H9 (cell line): ENCODE measurements around the gene CEP97. TPM values are rescaled to one million over a fixed set of nuclear protein-coding genes. Genes with fewer than 3 reads are reported as not detected.
"Not testable (repeated sequence)": the region's sequence is repeated elsewhere in the genome, so short reads cannot be mapped to it uniquely, and the experiment has no call there.

Experiments
- DNase-seq: peaks from one replicate; pipeline ENCODE4 v3.0.0-alpha.2; 2017
- H2AFZ ChIP-seq: one replicate; pipeline ENCODE4 v1.6.1; 2013; ENCODE audit warnings: mild to moderate bottlenecking, low read length, control low read depth, moderate library complexity
- H2AK5ac ChIP-seq: 2 replicates; pipeline ENCODE4 v1.6.1; 2013; ENCODE audit warnings: low read length, control low read depth, mixed read lengths; ENCODE audit not compliant: insufficient read length
- H2BK120ac ChIP-seq: one replicate; pipeline ENCODE4 v1.6.1; 2013; ENCODE audit warnings: low read depth, mild to moderate bottlenecking, low read length, control low read depth, inconsistent platforms; ENCODE audit not compliant: poor library complexity, severe bottlenecking
- H2BK12ac ChIP-seq: 2 replicates; pipeline ENCODE4 v1.6.1; 2013; ENCODE audit warnings: low read length, control low read depth, mixed read lengths, low read depth; ENCODE audit not compliant: insufficient read length
- H2BK15ac ChIP-seq: 2 replicates; pipeline ENCODE4 v1.6.1; 2013; ENCODE audit warnings: low read depth, low read length, control low read depth
- H2BK20ac ChIP-seq: one replicate; pipeline ENCODE4 v1.6.1; 2013; ENCODE audit warnings: low read depth, mild to moderate bottlenecking, low read length, control low read depth, inconsistent platforms; ENCODE audit not compliant: poor library complexity, severe bottlenecking
- H2BK5ac ChIP-seq: 2 replicates; pipeline ENCODE4 v1.6.1; 2013; ENCODE audit warnings: low read length, control low read depth, mixed read lengths; ENCODE audit not compliant: insufficient read length
- H3K14ac ChIP-seq: 2 replicates; pipeline ENCODE4 v1.6.1; 2013; ENCODE audit warnings: low read length, control low read depth; ENCODE audit not compliant: insufficient read depth
- H3K18ac ChIP-seq: 2 replicates; pipeline ENCODE4 v1.6.1; 2013; ENCODE audit warnings: low read depth, mild to moderate bottlenecking, mixed read lengths, low read length, control low read depth; ENCODE audit not compliant: insufficient read length
- H3K23ac ChIP-seq: 2 replicates; pipeline ENCODE4 v1.6.1; 2013; ENCODE audit warnings: low read length, control low read depth, mixed read lengths, low read depth; ENCODE audit not compliant: insufficient read length
- H3K23me2 ChIP-seq: 2 replicates; pipeline ENCODE4 v1.6.1; 2013; ENCODE audit warnings: low read depth, mild to moderate bottlenecking, mixed read lengths, low read length, control low read depth; ENCODE audit not compliant: insufficient read length, poor library complexity, severe bottlenecking
- H3K27ac ChIP-seq: 2 replicates; pipeline ENCODE4 v1.5.1; 2013; ENCODE audit warnings: low read length, control low read depth, mixed read lengths, low read depth; ENCODE audit not compliant: insufficient read length
- H3K27me3 ChIP-seq: 2 replicates; pipeline ENCODE4 v1.6.1; 2013; ENCODE audit warnings: low read length, control low read depth, inconsistent platforms; ENCODE audit not compliant: insufficient read depth
- H3K4ac ChIP-seq: 2 replicates; pipeline ENCODE4 v1.6.1; 2013; ENCODE audit warnings: low read depth, mild to moderate bottlenecking, control low read depth, inconsistent platforms, low read length, moderate library complexity
- H3K4me1 ChIP-seq: 2 replicates; pipeline ENCODE4 v1.6.1; 2013; ENCODE audit warnings: low read length, control low read depth, inconsistent platforms; ENCODE audit not compliant: insufficient read depth
- H3K4me2 ChIP-seq: 2 replicates; pipeline ENCODE4 v1.6.1; 2013; ENCODE audit warnings: low read length, control low read depth, mixed read lengths; ENCODE audit not compliant: insufficient read length, insufficient read depth
- H3K56ac ChIP-seq: 2 replicates; pipeline ENCODE4 v1.6.1; 2013; ENCODE audit warnings: low read depth, mild to moderate bottlenecking, mixed read lengths, low read length, control low read depth; ENCODE audit not compliant: insufficient read length
- H3K79me1 ChIP-seq: 2 replicates; pipeline ENCODE4 v1.6.1; 2013; ENCODE audit warnings: low read depth, mild to moderate bottlenecking, moderate library complexity, low read length, control low read depth, inconsistent platforms; ENCODE audit not compliant: insufficient read depth, poor library complexity, severe bottlenecking
- H3K79me2 ChIP-seq: 2 replicates; pipeline ENCODE4 v1.6.1; 2013; ENCODE audit warnings: low read length, control low read depth, inconsistent platforms; ENCODE audit not compliant: insufficient read depth
- H3K9ac ChIP-seq: 2 replicates; pipeline ENCODE4 v1.6.1; 2013; ENCODE audit warnings: low read length, control low read depth, mixed read lengths; ENCODE audit not compliant: insufficient read length; ENCODE audit errors: extremely low read depth
- H3K9me3 ChIP-seq: one replicate; pipeline ENCODE4 v1.6.1; 2013; ENCODE audit warnings: low read depth, low read length, inconsistent platforms; ENCODE audit not compliant: control insufficient read depth
- H3T11ph ChIP-seq: one replicate; pipeline ENCODE4 v1.6.1; 2013; ENCODE audit warnings: mild to moderate bottlenecking, low read length, control low read depth, inconsistent platforms
- H4K20me1 ChIP-seq: one replicate; pipeline ENCODE4 v1.6.1; 2013; ENCODE audit not compliant: control insufficient read depth, insufficient read length, insufficient read depth
- H4K5ac ChIP-seq: 2 replicates; pipeline ENCODE4 v1.6.1; 2013; ENCODE audit warnings: low read depth, mild to moderate bottlenecking, mixed read lengths, low read length, control low read depth; ENCODE audit not compliant: insufficient read length
- H4K8ac ChIP-seq: replicated peaks from 2 replicates; pipeline ENCODE4 v1.6.1; 2013; ENCODE audit warnings: low read length, control low read depth, mixed read lengths, low read depth; ENCODE audit not compliant: insufficient read length
- H4K91ac ChIP-seq: 2 replicates; pipeline ENCODE4 v1.6.1; 2013; ENCODE audit warnings: low read depth, mild to moderate bottlenecking, moderate library complexity, mixed read lengths, low read length, control low read depth; ENCODE audit not compliant: insufficient read length
- H3K27ac Mint-ChIP-seq, 3 experiments: 2 replicates in 2 of 3; 3 replicates in 1 of 3; pipeline ENCODE4 v1.8.0; 2020 to 2021; ENCODE audit warnings: mixed read lengths in 3 of 3, mild to moderate bottlenecking in 1 of 3, moderate library complexity in 1 of 3
- H3K27me3 Mint-ChIP-seq: 2 replicates; pipeline ENCODE4 v1.8.0; 2021; ENCODE audit warnings: low read depth, mild to moderate bottlenecking, moderate library complexity, mixed read lengths
- H3K36me3 Mint-ChIP-seq, 3 experiments: 2 replicates in 2 of 3; 3 replicates in 1 of 3; pipeline ENCODE4 v1.8.0; 2020 to 2021; ENCODE audit warnings: low read depth in 3 of 3, mixed read lengths in 3 of 3; ENCODE audit not compliant: insufficient read depth in 1 of 3
- H3K4me1 Mint-ChIP-seq, 2 experiments: 2 replicates each; pipeline ENCODE4 v1.8.0; 2020; ENCODE audit warnings: mixed read lengths in 2 of 2
- H3K4me3 Mint-ChIP-seq, 2 experiments: 2 replicates in 1 of 2; 3 replicates in 1 of 2; pipeline ENCODE4 v1.8.0; 2020 to 2021; ENCODE audit warnings: mild to moderate bottlenecking in 2 of 2, mixed read lengths in 2 of 2, moderate library complexity in 1 of 2
- H3K9me3 Mint-ChIP-seq, 2 experiments: 2 replicates in 1 of 2; 3 replicates in 1 of 2; pipeline ENCODE4 v1.8.0; 2020; ENCODE audit warnings: mild to moderate bottlenecking in 2 of 2, mixed read lengths in 2 of 2, moderate library complexity in 1 of 2
- WGBS: extraction: QIAGEN DNeasy Blood & Tissue Kit; methylation state at CpG from one replicate; pipeline ENCODE4 v1.1.7; 2013; ENCODE audit warnings: missing lambda C conversion rate, low lambda C conversion rate, mixed read lengths; ENCODE audit not compliant: insufficient read length; ENCODE audit errors: extremely low coverage; 5-methylcytosine and 5-hydroxymethylcytosine counted together
- total RNA-seq: library from RNA; stranded (reverse); gene quantifications from 2 replicates; pipeline ENCODE4 v1.2.1, GENCODE V29; 2021
- TF ChIP-seq, protein P1 (sequence below): fragments of 200-600 bp; sonication (generic); conservative IDR thresholded peaks from 3 replicates; pipeline ENCODE4 v1.8.0; 2021; ENCODE audit warnings: antibody characterized with exemption, mild to moderate bottlenecking

The CEP97 gene
- total RNA-seq, 1 experiment from 2014 or later, result 13.9 TPM

DNA sequence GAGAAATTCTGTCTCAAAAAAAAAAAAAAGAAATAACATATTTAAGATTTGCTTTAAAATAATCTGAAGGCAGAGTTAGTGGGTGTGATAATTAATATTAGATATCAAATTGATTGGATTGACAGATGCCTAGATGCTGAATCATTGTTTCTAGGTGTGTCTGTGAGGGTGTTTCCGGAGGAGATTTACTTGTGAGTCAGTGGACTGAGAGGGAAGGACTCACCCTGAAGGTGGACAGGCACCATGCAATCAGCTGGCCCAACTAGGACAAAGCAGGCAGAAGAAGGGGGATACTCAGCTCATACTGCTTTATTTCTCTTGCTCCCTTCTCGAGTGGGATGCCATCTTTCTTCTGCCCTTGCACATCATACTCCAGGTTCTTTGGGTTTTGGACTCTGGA is 21.2 kb upstream of the CEP97 start:
- Histone ChIP-seq H3K18ac (no peak overlapping the region), H2AK5ac (no peak overlapping the region), H3K27ac (no peak overlapping the region), H3K14ac (no peak overlapping the region), H4K91ac (no peak overlapping the region), H3K79me2 (no peaks in the 10 kb centered on the region), H3K9me3 (no peaks in the 10 kb centered on the region), H3K27me3 (no peaks in the 10 kb centered on the region), H3K56ac (no peak overlapping the region), H2BK12ac (no peak overlapping the region), H3K23me2 (no peaks in the 10 kb centered on the region), H4K20me1 (no peaks in the 10 kb centered on the region), H4K5ac (no peak overlapping the region), H3T11ph (no peak overlapping the region), H3K9ac (no peak overlapping the region), H2AFZ (no peak overlapping the region), H2BK5ac (no peak overlapping the region), H4K8ac (no peak overlapping the region), H3K4me1 (no peaks in the 10 kb centered on the region), H2BK120ac (no peak overlapping the region), H2BK20ac (no peak overlapping the region), H3K4ac (no peak overlapping the region), H3K4me2 (no peak overlapping the region), H3K79me1 (no peaks in the 10 kb centered on the region), H2BK15ac (no peak overlapping the region), H3K23ac (no peak overlapping the region)
- H3K36me3 Mint-ChIP-seq, result peaks cover 0 to 13% (median 0%) of the 10 kb centered on the region in 3 experiments; a peak in 2 of 7 replicates
- peaks cover 30 to 34% of the 10 kb centered on the region in 2 experiments for H3K4me1 Mint-ChIP-seq
- no peak overlapping the region for H3K27ac Mint-ChIP-seq
- H3K4me3 Mint-ChIP-seq, result no peak overlapping the region
- H3K27me3 Mint-ChIP-seq, result no peaks in the 10 kb centered on the region
- no peaks in the 10 kb centered on the region; a peak in 2 of 5 replicates for H3K9me3 Mint-ChIP-seq
- TF ChIP-seq, protein P1, sequence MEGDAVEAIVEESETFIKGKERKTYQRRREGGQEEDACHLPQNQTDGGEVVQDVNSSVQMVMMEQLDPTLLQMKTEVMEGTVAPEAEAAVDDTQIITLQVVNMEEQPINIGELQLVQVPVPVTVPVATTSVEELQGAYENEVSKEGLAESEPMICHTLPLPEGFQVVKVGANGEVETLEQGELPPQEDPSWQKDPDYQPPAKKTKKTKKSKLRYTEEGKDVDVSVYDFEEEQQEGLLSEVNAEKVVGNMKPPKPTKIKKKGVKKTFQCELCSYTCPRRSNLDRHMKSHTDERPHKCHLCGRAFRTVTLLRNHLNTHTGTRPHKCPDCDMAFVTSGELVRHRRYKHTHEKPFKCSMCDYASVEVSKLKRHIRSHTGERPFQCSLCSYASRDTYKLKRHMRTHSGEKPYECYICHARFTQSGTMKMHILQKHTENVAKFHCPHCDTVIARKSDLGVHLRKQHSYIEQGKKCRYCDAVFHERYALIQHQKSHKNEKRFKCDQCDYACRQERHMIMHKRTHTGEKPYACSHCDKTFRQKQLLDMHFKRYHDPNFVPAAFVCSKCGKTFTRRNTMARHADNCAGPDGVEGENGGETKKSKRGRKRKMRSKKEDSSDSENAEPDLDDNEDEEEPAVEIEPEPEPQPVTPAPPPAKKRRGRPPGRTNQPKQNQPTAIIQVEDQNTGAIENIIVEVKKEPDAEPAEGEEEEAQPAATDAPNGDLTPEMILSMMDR, result no peak
- no peak for DNase-seq
- WGBS, result no CpG with 5 or more reads among the region's 2 CpGs

DNA sequence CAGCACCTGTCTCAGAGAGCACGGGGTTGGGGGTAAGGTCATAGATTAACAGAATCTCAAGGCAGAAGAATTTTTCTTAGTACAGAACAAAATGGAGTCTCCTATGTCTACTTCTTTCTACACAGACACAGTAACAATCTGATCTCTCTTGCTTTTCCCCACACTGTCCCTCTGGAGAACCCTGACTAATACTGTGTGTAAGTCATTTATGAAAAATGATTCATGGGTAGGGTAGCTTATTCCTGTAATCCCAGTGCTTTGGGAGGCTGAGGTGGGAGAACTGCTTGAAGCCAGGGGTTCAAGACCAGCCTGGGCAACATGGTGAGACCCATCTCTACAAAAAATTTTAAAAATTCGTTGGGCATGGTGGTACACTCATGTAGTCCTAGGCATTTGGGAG is 19.8 kb upstream of the CEP97 start:
- H3K27me3 Mint-ChIP-seq, H3K27ac Mint-ChIP-seq, H2BK12ac ChIP-seq, H2BK5ac ChIP-seq, DNase-seq, H3K27me3 ChIP-seq, H4K5ac ChIP-seq, H2AFZ ChIP-seq, H3K9me3 ChIP-seq, H4K8ac ChIP-seq, H4K91ac ChIP-seq, H3T11ph ChIP-seq, H3K4me3 Mint-ChIP-seq, H3K18ac ChIP-seq, H2AK5ac ChIP-seq, H3K4me2 ChIP-seq, H2BK15ac ChIP-seq, H3K79me1 ChIP-seq, H3K56ac ChIP-seq, H2BK20ac ChIP-seq, H3K4ac ChIP-seq, H3K14ac ChIP-seq, H3K27ac ChIP-seq, H3K9ac ChIP-seq, H3K9me3 Mint-ChIP-seq, H4K20me1 ChIP-seq, H3K79me2 ChIP-seq, H3K23ac ChIP-seq, H3K23me2 ChIP-seq, H2BK120ac ChIP-seq, H3K4me1 ChIP-seq: not testable (repeated sequence)
- Mint-ChIP-seq H3K36me3 (peaks cover 0 to 11% (median 0%) of the 10 kb centered on the region in 3 experiments; a peak in 2 of 7 replicates), H3K4me1 (peaks cover 29 to 33% of the 10 kb centered on the region in 2 experiments)
- no CpG with 5 or more reads among the region's 2 CpGs for WGBS
